Mesothelial cell of epicardium (in vitro differentiated cells): ENCODE measurements around the gene AUTS2. TPM values are rescaled to one million over a fixed set of nuclear protein-coding genes. Genes with fewer than 3 reads are reported as not detected.

ENCODE experiments used
- DNase-seq, 2 experiments: peaks; one replicate each; pipeline ENCODE4 v3.0.0; 2021; ENCODE audit warnings: low spot score in 2 of 2; ENCODE audit not compliant: unreplicated experiment in 2 of 2
- H3K27ac Mint-ChIP-seq: 2 replicates; pipeline ENCODE4 v1.8.0; 2021; ENCODE audit warnings: mixed read lengths
- H3K27me3 Mint-ChIP-seq: 2 replicates; pipeline ENCODE4 v1.8.0; 2021; ENCODE audit warnings: low read depth, mixed read lengths
- H3K36me3 Mint-ChIP-seq: 2 replicates; pipeline ENCODE4 v1.8.0; 2021; ENCODE audit warnings: mixed read lengths
- H3K4me1 Mint-ChIP-seq: 2 replicates; pipeline ENCODE4 v1.8.0; 2021; ENCODE audit warnings: mixed read lengths
- H3K4me3 Mint-ChIP-seq: 2 replicates; pipeline ENCODE4 v1.8.0; 2021; ENCODE audit warnings: mild to moderate bottlenecking, moderate library complexity, mixed read lengths
- H3K9me3 Mint-ChIP-seq: 2 replicates; pipeline ENCODE4 v1.8.0; 2021; ENCODE audit warnings: mixed read lengths
- total RNA-seq: library from RNA; stranded (reverse); gene quantifications from 3 replicates; pipeline ENCODE4 v1.2.1, GENCODE V29; 2021
- TF ChIP-seq, protein P1 (sequence below): fragments of 200-600 bp; sonication (generic); IDR thresholded peaks from one replicate; pipeline ENCODE4 v1.5.0; 2021; ENCODE audit warnings: antibody characterized with exemption; ENCODE audit not compliant: unreplicated experiment

AUTS2 gene
- total RNA-seq, 1 donor from 2014 or later, result 135 TPM

- TF ChIP-seq, protein P1, sequence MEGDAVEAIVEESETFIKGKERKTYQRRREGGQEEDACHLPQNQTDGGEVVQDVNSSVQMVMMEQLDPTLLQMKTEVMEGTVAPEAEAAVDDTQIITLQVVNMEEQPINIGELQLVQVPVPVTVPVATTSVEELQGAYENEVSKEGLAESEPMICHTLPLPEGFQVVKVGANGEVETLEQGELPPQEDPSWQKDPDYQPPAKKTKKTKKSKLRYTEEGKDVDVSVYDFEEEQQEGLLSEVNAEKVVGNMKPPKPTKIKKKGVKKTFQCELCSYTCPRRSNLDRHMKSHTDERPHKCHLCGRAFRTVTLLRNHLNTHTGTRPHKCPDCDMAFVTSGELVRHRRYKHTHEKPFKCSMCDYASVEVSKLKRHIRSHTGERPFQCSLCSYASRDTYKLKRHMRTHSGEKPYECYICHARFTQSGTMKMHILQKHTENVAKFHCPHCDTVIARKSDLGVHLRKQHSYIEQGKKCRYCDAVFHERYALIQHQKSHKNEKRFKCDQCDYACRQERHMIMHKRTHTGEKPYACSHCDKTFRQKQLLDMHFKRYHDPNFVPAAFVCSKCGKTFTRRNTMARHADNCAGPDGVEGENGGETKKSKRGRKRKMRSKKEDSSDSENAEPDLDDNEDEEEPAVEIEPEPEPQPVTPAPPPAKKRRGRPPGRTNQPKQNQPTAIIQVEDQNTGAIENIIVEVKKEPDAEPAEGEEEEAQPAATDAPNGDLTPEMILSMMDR, result no peak
- H3K4me3 Mint-ChIP-seq, result no peak overlapping the region
- peaks cover 13% of the 10 kb centered on the region for H3K27me3 Mint-ChIP-seq
- peaks cover 1% of the 10 kb centered on the region for H3K4me1 Mint-ChIP-seq
- peaks cover 19% of the 10 kb centered on the region for H3K9me3 Mint-ChIP-seq
- H3K27ac Mint-ChIP-seq, result no peak overlapping the region
- no peak for DNase-seq
- no peaks in the 10 kb centered on the region for H3K36me3 Mint-ChIP-seq
Measured at GRCh38 chr7:70834424-70834823, 1236.1 kb downstream of the AUTS2 start.

DNA sequence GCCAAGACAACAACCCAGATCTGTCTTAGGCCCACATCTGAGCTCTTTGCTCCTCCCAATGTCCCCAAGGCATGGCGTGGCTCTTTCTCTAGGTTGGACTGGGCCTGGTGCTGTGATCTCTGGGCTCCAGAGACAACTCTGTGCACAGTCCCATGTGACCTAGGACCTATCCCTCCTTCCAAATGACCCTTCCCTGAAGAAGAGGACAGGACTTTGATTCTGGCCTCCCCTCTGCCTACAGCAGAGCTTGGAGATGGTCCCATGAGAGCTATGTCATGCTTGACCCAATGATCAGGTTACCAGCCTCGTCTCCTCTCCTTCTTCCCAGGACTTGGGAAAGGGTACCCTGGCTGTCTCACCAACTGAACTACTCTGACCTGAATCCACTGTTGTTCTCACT, 1237.4 kb downstream of the AUTS2 start:
- H3K36me3 Mint-ChIP-seq, result no peaks in the 10 kb centered on the region
- DNase-seq, result no peak
- H3K4me3 Mint-ChIP-seq, result no peak overlapping the region
- H3K9me3 Mint-ChIP-seq, result peaks cover 25% of the 10 kb centered on the region
- TF ChIP-seq, protein P1, result no peak
- no peaks in the 10 kb centered on the region for H3K4me1 Mint-ChIP-seq
- H3K27me3 Mint-ChIP-seq, result peaks cover 7% of the 10 kb centered on the region
- no peak overlapping the region for H3K27ac Mint-ChIP-seq

DNA sequence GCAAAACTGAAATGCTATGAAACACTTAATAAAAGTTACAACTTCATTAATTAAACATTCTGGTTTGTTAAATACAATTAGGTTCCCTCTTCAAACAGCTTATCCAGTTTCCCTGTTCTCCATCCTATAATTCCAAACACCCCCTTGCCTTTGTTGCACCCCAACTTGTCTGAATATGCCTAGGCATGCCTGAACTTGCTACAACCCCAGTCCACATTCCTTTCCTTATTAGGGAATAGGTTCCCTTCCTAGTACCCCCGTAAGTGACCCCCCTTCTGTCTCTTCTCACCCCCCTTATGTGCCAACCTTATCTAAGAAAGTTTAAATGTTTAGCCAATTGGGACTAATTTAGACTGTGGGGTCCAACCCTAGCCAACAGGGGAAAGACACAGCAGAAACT, 1238.0 kb downstream of the AUTS2 start:
- DNase-seq, result no peak
- Mint-ChIP-seq H3K27ac (no peak overlapping the region), H3K27me3 (peaks cover 10% of the 10 kb centered on the region), H3K4me1 (no peaks in the 10 kb centered on the region), H3K36me3 (no peaks in the 10 kb centered on the region), H3K4me3 (no peak overlapping the region), H3K9me3 (peaks cover 31% of the 10 kb centered on the region)
- TF ChIP-seq, protein P1, result no peak

DNA sequence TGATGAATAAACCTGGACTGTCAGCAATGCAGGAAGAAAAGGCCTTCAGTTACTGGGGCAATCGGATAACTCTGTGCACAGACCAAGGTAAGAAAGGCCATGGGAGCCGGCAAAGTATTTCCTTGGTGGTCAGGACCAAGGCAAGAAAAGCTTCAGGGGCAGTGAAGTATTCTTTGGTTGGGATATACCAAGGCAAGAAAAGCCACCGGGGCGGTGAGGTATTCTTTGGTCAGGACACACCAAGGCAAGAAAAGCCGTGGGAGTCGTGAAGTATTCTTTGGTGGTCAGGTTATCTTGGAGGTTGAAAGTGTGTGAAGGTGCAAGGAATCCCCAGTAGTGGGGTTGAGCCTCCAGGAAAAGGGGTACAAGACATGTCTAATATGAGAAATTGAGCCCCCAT, 1238.7 kb downstream of the AUTS2 start:
- Mint-ChIP-seq H3K4me3 (no peak overlapping the region), H3K9me3 (peaks cover 33% of the 10 kb centered on the region), H3K36me3 (no peaks in the 10 kb centered on the region), H3K27me3 (peaks cover 10% of the 10 kb centered on the region), H3K27ac (no peak overlapping the region), H3K4me1 (no peaks in the 10 kb centered on the region)
- DNase-seq, result no peak
- TF ChIP-seq, protein P1, result no peak

- Mint-ChIP-seq H3K27me3 (peaks cover 10% of the 10 kb centered on the region), H3K4me3 (no peak overlapping the region), H3K9me3 (peaks cover 40% of the 10 kb centered on the region), H3K27ac (no peak overlapping the region), H3K4me1 (no peaks in the 10 kb centered on the region), H3K36me3 (no peaks in the 10 kb centered on the region)
- no peak for DNase-seq
- TF ChIP-seq, protein P1, result no peak
Measured at GRCh38 chr7:70837589-70837988, 1239.3 kb downstream of the AUTS2 start.

DNA sequence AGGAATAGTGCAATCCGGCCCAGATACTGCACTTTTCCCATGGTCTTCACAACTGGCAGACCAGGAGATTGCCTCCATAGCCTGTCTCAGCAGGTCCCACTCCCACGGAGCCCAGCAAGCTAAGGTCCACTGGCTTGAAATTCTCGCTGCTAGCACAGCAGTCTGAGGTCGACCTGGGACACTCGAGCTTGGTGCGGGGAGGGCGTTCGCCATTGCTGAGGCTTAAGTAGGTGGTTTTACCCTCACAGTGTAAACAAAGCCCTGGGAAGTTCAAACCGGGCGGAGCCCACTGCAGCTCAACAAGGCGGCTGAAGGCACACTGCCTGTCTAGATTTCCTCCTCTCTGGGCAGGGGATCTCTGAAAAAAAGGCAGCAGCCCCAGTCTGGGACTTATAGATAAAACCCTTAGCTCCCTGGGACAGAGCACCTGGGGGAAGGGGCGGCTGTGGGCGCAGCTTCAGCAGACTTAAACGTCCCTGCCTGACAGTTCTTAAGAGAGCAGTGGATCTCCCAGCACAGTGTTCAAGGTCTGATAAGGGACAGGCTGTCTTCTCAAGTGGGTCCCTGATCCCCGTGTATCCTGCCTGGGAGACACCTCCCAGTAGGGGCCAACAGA, 1240.1 kb downstream of the AUTS2 start:
- Mint-ChIP-seq H3K36me3 (no peaks in the 10 kb centered on the region), H3K4me3 (no peak overlapping the region), H3K27ac (no peak overlapping the region), H3K27me3 (peaks cover 10% of the 10 kb centered on the region), H3K4me1 (no peaks in the 10 kb centered on the region), H3K9me3 (peaks cover 42% of the 10 kb centered on the region)
- no peak for DNase-seq
- TF ChIP-seq, protein P1, result no peak
